Neuronal stem cell (in vitro differentiated cells): ENCODE results near the gene RGS14.
"Not testable (repeated sequence)": the region's sequence is repeated elsewhere in the genome, so short reads cannot be mapped to it uniquely, and the experiment has no call there.

Experiments
- DNase-seq: peaks from one replicate; pipeline ENCODE4 v3.0.0-alpha.2; 2013; ENCODE audit warnings: low spot score
- H2AFZ ChIP-seq: one replicate; pipeline ENCODE4 v1.6.1; 2013; ENCODE audit warnings: mild to moderate bottlenecking, low read length, inconsistent platforms
- H2AK5ac ChIP-seq: 2 replicates; pipeline ENCODE4 v1.6.1; 2013; ENCODE audit warnings: low read depth, mild to moderate bottlenecking, inconsistent platforms, low read length, moderate library complexity, mixed read lengths
- H2BK120ac ChIP-seq: 2 replicates; pipeline ENCODE4 v1.6.1; 2013; ENCODE audit warnings: low read depth, mild to moderate bottlenecking, inconsistent platforms, low read length, moderate library complexity, mixed read lengths
- H2BK12ac ChIP-seq: one replicate; pipeline ENCODE4 v1.6.1; 2013; ENCODE audit warnings: low read length, inconsistent platforms
- H2BK15ac ChIP-seq: 2 replicates; pipeline ENCODE4 v1.6.1; 2013; ENCODE audit warnings: mild to moderate bottlenecking, low read length, inconsistent platforms, mixed read lengths
- H2BK5ac ChIP-seq: one replicate; pipeline ENCODE4 v1.6.1; 2013; ENCODE audit warnings: inconsistent platforms, mild to moderate bottlenecking, low read length, moderate library complexity
- H3K14ac ChIP-seq: one replicate; pipeline ENCODE4 v1.6.1; 2013; ENCODE audit warnings: low read length, inconsistent platforms
- H3K18ac ChIP-seq: 2 replicates; pipeline ENCODE4 v1.6.1; 2013; ENCODE audit warnings: low read length, inconsistent platforms
- H3K23ac ChIP-seq: 2 replicates; pipeline ENCODE4 v1.6.1; 2013; ENCODE audit warnings: low read depth, mild to moderate bottlenecking, mixed read lengths, low read length, inconsistent platforms; ENCODE audit not compliant: poor library complexity
- H3K27ac ChIP-seq: replicated peaks from 3 replicates; pipeline ENCODE4 v1.5.1; 2013; ENCODE audit warnings: low read length, inconsistent platforms
- H3K27me3 ChIP-seq, 3 experiments: 2 replicates each; pipeline ENCODE4 v1.6.1; 2013; ENCODE audit warnings: low read length in 3 of 3, mild to moderate bottlenecking in 2 of 3, inconsistent platforms in 1 of 3, low read depth in 1 of 3, mixed read lengths in 1 of 3, moderate library complexity in 1 of 3; ENCODE audit not compliant: control insufficient read depth in 3 of 3, insufficient read depth in 3 of 3
- H3K36me3 ChIP-seq, 2 donors: replicated peaks in 1 of 2; 2 replicates each; pipeline ENCODE4 v1.6.1; 2013; ENCODE audit warnings: low read length in 2 of 2; ENCODE audit not compliant: control insufficient read depth in 2 of 2, insufficient read depth in 2 of 2
- H3K4ac ChIP-seq: 2 replicates; pipeline ENCODE4 v1.6.1; 2013; ENCODE audit warnings: inconsistent platforms, mild to moderate bottlenecking, low read length, moderate library complexity
- H3K4me1 ChIP-seq, 2 donors: 1 replicate in 1 of 2; 2 replicates in 1 of 2; pipeline ENCODE4 v1.6.1; 2013; ENCODE audit warnings: low read length in 2 of 2, low read depth in 1 of 2; ENCODE audit not compliant: control insufficient read depth in 2 of 2, insufficient read depth in 1 of 2
- H3K4me2 ChIP-seq: one replicate; pipeline ENCODE4 v1.6.1; 2013; ENCODE audit warnings: mild to moderate bottlenecking, low read length, inconsistent platforms; ENCODE audit not compliant: insufficient read depth, poor library complexity, severe bottlenecking
- H3K4me3 ChIP-seq, 2 donors: 2 replicates each; pipeline ENCODE4 v1.5.1; 2013; ENCODE audit warnings: low read length in 2 of 2, mild to moderate bottlenecking in 2 of 2, inconsistent platforms in 1 of 2, moderate library complexity in 1 of 2
- H3K79me1 ChIP-seq: one replicate; pipeline ENCODE4 v1.6.1; 2013; ENCODE audit warnings: low read depth, mild to moderate bottlenecking, inconsistent platforms, low read length, moderate library complexity
- H3K9ac ChIP-seq: one replicate; pipeline ENCODE4 v1.6.1; 2013; ENCODE audit warnings: mild to moderate bottlenecking, low read depth, low read length, inconsistent platforms; ENCODE audit not compliant: poor library complexity
- H3K9me3 ChIP-seq, 2 donors: replicated peaks in 1 of 2; 2 replicates each; pipeline versions ENCODE3 to v1.6.1; 2013; ENCODE audit warnings: low read length in 2 of 2, mild to moderate bottlenecking in 2 of 2, inconsistent platforms in 1 of 2, low read depth in 1 of 2, mixed read lengths in 1 of 2, moderate library complexity in 1 of 2; ENCODE audit not compliant: control insufficient read depth in 2 of 2, insufficient read depth in 1 of 2
- H4K8ac ChIP-seq: one replicate; pipeline ENCODE4 v1.6.1; 2013; ENCODE audit warnings: low read depth, mild to moderate bottlenecking, inconsistent platforms, low read length, moderate library complexity
- H4K91ac ChIP-seq: one replicate; pipeline ENCODE4 v1.6.1; 2013; ENCODE audit warnings: low read length, low read depth, mild to moderate bottlenecking, inconsistent platforms; ENCODE audit not compliant: poor library complexity
- WGBS, 2 donors: extraction: QIAGEN DNeasy Blood & Tissue Kit; methylation state at CpG; one replicate each; pipeline ENCODE4 v1.1.7; 2013; ENCODE audit warnings: missing lambda C conversion rate in 2 of 2, mixed read lengths in 1 of 2; ENCODE audit not compliant: insufficient read length in 2 of 2, insufficient replicate concordance in 1 of 2; ENCODE audit errors: extremely low coverage in 2 of 2; 5-methylcytosine and 5-hydroxymethylcytosine counted together

RGS14 gene

DNA sequence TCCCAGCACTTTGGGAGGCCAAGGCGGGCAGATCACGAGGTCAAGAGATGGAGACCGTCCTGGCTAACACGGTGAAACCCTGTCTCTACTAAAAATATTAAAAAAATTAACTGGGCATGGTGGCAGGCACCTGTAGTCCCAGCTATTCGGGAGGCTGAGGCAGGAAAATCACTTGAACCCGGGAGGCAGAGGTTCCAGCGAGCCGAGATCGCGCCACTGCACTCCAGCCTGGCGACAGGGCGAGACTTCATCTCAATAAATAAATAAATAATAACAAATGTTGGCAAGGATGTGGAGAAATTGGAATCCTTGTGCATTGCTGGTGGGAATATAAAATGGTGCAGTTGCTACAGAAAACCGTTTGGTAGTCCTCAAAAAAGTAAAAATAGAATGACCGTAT lies 14.7 kb upstream of the RGS14 start:
- not testable (repeated sequence) for H3K23ac ChIP-seq, H3K4me1 ChIP-seq, H2AK5ac ChIP-seq, H4K8ac ChIP-seq, H3K9ac ChIP-seq, DNase-seq, H2BK15ac ChIP-seq, H3K4me2 ChIP-seq, H3K27ac ChIP-seq, H2BK120ac ChIP-seq, H3K27me3 ChIP-seq, H3K79me1 ChIP-seq, H2BK5ac ChIP-seq, H3K4me3 ChIP-seq, H3K18ac ChIP-seq, H2BK12ac ChIP-seq, H2AFZ ChIP-seq, H3K4ac ChIP-seq, H3K9me3 ChIP-seq, H3K14ac ChIP-seq, H4K91ac ChIP-seq
- no CpG with 5 or more reads among the region's 14 CpGs for WGBS, 2 donors
- peaks cover 2 to 65% of the 10 kb centered on the region in 2 donors for H3K36me3 ChIP-seq

DNA sequence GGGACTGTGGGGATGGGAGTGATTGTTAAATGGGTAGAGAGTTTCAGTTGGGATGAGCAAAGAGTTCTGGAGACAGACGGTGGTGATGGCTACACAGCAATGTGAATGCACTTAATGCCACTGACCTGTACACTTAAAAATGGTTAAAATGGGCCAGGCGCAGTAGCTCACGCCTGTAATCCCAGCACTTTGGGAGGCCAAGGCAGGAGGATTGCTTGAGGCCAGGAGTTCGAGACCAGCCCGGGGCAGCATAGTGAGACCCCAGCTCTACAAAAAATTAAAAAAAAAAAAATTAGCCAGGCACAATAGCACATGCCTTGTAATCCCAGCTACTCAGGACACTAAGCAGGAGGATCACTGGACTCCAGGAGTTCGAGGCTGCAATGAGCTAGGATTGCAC lies 13.9 kb upstream of the RGS14 start:
- H2AFZ ChIP-seq: no peak overlapping the region
- H2BK5ac ChIP-seq: no peak overlapping the region
- no peak overlapping the region for H3K27ac ChIP-seq
- H3K14ac ChIP-seq: no peak overlapping the region
- no peak overlapping the region for H4K91ac ChIP-seq
- no peaks in the 10 kb centered on the region for H3K9me3 ChIP-seq
- no peak overlapping the region for H2AK5ac ChIP-seq
- H3K36me3 ChIP-seq: peaks cover 0 to 61% of the 10 kb centered on the region in 2 donors
- H2BK12ac ChIP-seq: no peak overlapping the region
- no peak for DNase-seq
- H3K4me1 ChIP-seq: no peaks in the 10 kb centered on the region
- H3K23ac ChIP-seq: no peak overlapping the region
- H4K8ac ChIP-seq: no peak overlapping the region
- H3K18ac ChIP-seq: no peak overlapping the region
- no peak overlapping the region for H3K9ac ChIP-seq
- H3K79me1 ChIP-seq: no peaks in the 10 kb centered on the region
- no peak overlapping the region for H3K4me2 ChIP-seq
- H3K4ac ChIP-seq: no peak overlapping the region
- no peak overlapping the region for H3K4me3 ChIP-seq
- H2BK15ac ChIP-seq: no peak overlapping the region
- no peak overlapping the region for H2BK120ac ChIP-seq
- no CpG with 5 or more reads among the region's 6 CpGs for WGBS, 2 donors
- H3K27me3 ChIP-seq: no peaks in the 10 kb centered on the region

DNA sequence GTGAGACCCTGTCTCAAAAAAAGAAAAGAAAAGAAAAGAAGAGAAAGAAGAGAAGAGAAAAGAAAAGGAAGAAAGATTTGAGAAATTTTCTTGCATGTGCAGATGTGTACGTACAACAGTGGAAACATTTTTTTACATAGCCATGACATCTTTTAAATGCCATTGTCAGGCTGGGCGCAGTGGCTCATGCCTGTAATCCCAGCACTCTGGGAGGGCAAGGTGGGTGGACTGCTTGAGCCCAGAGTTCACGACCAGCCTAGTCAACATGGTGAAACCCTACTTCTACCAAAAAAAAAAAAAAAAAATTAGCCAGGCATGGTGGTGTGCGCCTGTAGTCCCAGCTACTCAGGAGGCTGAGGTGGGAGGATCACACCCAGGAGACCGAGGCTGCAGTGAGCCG lies 12.8 kb upstream of the RGS14 start:
- Histone ChIP-seq H3K4ac (no peak overlapping the region), H3K4me1 (peaks cover 0 to 1% of the 10 kb centered on the region in 2 donors), H3K18ac (no peak overlapping the region), H3K27ac (no peak overlapping the region), H2BK15ac (no peak overlapping the region), H2BK120ac (no peak overlapping the region), H3K23ac (no peak overlapping the region), H2AFZ (no peak overlapping the region), H3K27me3 (no peaks in the 10 kb centered on the region), H3K36me3 (peaks cover 3 to 60% of the 10 kb centered on the region in 2 donors), H3K9ac (no peak overlapping the region), H2BK12ac (no peak overlapping the region), H4K8ac (no peak overlapping the region), H3K4me3 (no peak overlapping the region), H3K4me2 (no peak overlapping the region), H3K14ac (no peak overlapping the region), H3K79me1 (peaks cover 4% of the 10 kb centered on the region), H4K91ac (no peak overlapping the region), H2AK5ac (no peak overlapping the region), H2BK5ac (no peak overlapping the region), H3K9me3 (no peaks in the 10 kb centered on the region)
- no peak for DNase-seq
- no CpG with 5 or more reads among the region's 6 CpGs for WGBS, 2 donors

DNA sequence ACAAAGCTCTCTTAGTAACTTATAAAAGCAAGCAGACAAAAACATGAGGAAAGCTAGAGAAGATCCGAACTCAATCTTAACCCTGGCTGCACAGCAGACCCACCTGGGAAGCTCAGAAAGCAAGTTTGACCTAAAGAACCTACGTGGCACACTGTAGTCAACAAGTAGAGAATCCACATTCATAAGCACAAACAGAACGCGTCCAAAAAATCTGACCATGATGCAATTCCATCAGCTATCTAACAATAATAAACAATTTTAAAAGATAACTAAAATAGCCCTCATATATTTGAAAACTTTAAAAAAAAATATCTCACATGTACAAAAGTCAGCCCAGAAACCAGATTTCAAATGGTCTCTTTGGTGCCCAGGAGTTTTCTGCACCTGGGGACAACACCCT lies 10.9 kb upstream of the RGS14 start:
- Histone ChIP-seq H3K23ac (no peak overlapping the region), H3K14ac (no peak overlapping the region), H2BK120ac (no peak overlapping the region), H3K4me1 (peaks cover 6 to 9% of the 10 kb centered on the region in 2 donors), H3K79me1 (peaks cover 11% of the 10 kb centered on the region), H3K4ac (no peak overlapping the region), H2BK15ac (no peak overlapping the region), H4K8ac (no peak overlapping the region), H3K27me3 (no peaks in the 10 kb centered on the region), H3K4me3 (no peak overlapping the region), H3K9me3 (no peaks in the 10 kb centered on the region), H3K18ac (no peak overlapping the region), H4K91ac (no peak overlapping the region), H2AK5ac (no peak overlapping the region), H3K9ac (no peak overlapping the region), H3K36me3 (peaks cover 4 to 53% of the 10 kb centered on the region in 2 donors), H3K27ac (no peak overlapping the region), H2BK5ac (no peak overlapping the region), H2AFZ (no peak overlapping the region), H3K4me2 (no peak overlapping the region), H2BK12ac (no peak overlapping the region)
- WGBS, 2 donors: no CpG with 5 or more reads among the region's 4 CpGs
- DNase-seq: no peak
